K562 (cell line): Measurements from ENCODE around the gene HMOX2. TPM values are rescaled to one million over a fixed set of nuclear protein-coding genes. Genes with fewer than 3 reads are reported as not detected.
A peak's percentile ranks its signal among the peaks of the same experiment; 100 is the strongest.

Experiments
- BRCA1 ChIP-seq, 2 experiments: fragments of 450-650 bp in 1 of 2; sonication (generic) in 1 of 2; formaldehyde crosslinking in 1 of 2; IDR thresholded peaks; 2 replicates each; pipeline versions ENCODE4 v1.5.0 to v1.6.1; 2017 to 2020; ENCODE audit warnings: mild to moderate bottlenecking in 1 of 2, missing genetic modification reagents in 1 of 2
- BRF1 ChIP-seq: IDR thresholded peaks from 3 replicates; pipeline ENCODE4 v1.6.1; 2011; ENCODE audit warnings: borderline replicate concordance, mild to moderate bottlenecking; ENCODE audit not compliant: insufficient read length; ENCODE audit errors: extremely low read depth
- CBX2 ChIP-seq: fragments of 200-600 bp; sonication (generic); IDR thresholded peaks from one replicate; pipeline ENCODE4 v1.6.1; 2012; ENCODE audit warnings: mild to moderate bottlenecking, low read length, inconsistent platforms; ENCODE audit not compliant: insufficient read depth, poor library complexity, severe bottlenecking
- CREB3 ChIP-seq: fragments of 450-650 bp; conservative IDR thresholded peaks from 2 replicates; pipeline ENCODE4 v1.6.1; 2016; ENCODE audit warnings: missing genetic modification characterization, low read depth, mild to moderate bottlenecking, missing compliant biosample characterization, moderate library complexity
- NR2F6 ChIP-seq: fragments of 450-650 bp; formaldehyde crosslinking; IDR thresholded peaks from 2 replicates; pipeline ENCODE4 v1.4.0; 2020; ENCODE audit warnings: mild to moderate bottlenecking
- PHTF2 ChIP-seq: fragments of 250-450 bp; sonication (Bioruptor Pico); IDR thresholded peaks from 2 replicates; pipeline ENCODE4 v1.5.0; 2021; ENCODE audit warnings: mild to moderate bottlenecking
- RBM25 ChIP-seq: fragments of 200-400 bp; formaldehyde crosslinking; IDR thresholded peaks from 2 replicates; pipeline ENCODE4 v1.6.1; 2018; ENCODE audit warnings: low read length, low read depth, moderate library complexity; ENCODE audit not compliant: severe bottlenecking
- SMAD2 ChIP-seq: fragments of 150-350 bp; IDR thresholded peaks from 2 replicates; pipeline ENCODE4 v1.6.1; 2014; ENCODE audit warnings: low read depth, mild to moderate bottlenecking, low read length
- SMARCC2 ChIP-seq: fragments of 450-650 bp; IDR thresholded peaks from 2 replicates; pipeline ENCODE4 v1.6.1; 2017; ENCODE audit warnings: antibody characterized with exemption, moderate library complexity, mild to moderate bottlenecking, low read depth
- SOX6 ChIP-seq: fragments of 450-650 bp; IDR thresholded peaks from 2 replicates; pipeline ENCODE4 v1.6.1; 2014; ENCODE audit warnings: mild to moderate bottlenecking
- SP1 ChIP-seq: sonication (generic); formaldehyde crosslinking; IDR thresholded peaks from 2 replicates; pipeline ENCODE4 v1.8.1; 2022; ENCODE audit warnings: mild to moderate bottlenecking, missing genetic modification reagents
- THRA ChIP-seq: fragments of 450-650 bp; IDR thresholded peaks from 2 replicates; pipeline ENCODE4 v1.6.1; 2017; ENCODE audit warnings: mild to moderate bottlenecking, moderate library complexity
- ZNF274 ChIP-seq: IDR thresholded peaks from 2 replicates; pipeline ENCODE4 v1.6.1; 2011; ENCODE audit warnings: low read depth, mild to moderate bottlenecking, low read length, moderate library complexity, borderline replicate concordance
- ZNF592 ChIP-seq: fragments of 450-650 bp; IDR thresholded peaks from 2 replicates; pipeline ENCODE4 v1.6.1; 2017; ENCODE audit warnings: antibody characterized with exemption, mild to moderate bottlenecking
- polyA plus RNA-seq, 8 experiments: library from polyadenylated mRNA; depleted of rRNA in 4 of 8; stranded (reverse) in 5 of 8; unstranded in 3 of 8; fragments of >200 nt; fragmentation: Nextera tagmentation in 2 of 8; fragmentation: Illumina TruSeq in 1 of 8; extraction: Ambion mirVana in 2 of 8; extraction: Trizol in 1 of 8; gene quantifications; 2 replicates each; pipeline versions ENCODE4 v1.2.1 to v1.2.3, GENCODE V29; 2011 to 2014; ENCODE audit warnings: inconsistent platforms in 1 of 8, missing spikeins in 1 of 8
- total RNA-seq, 7 experiments: library from RNA; depleted of rRNA in 6 of 7; stranded (reverse); fragments of >200 nt in 6 of 7; fragmentation: Illumina TruSeq in 2 of 7; extraction: Trizol in 2 of 7; gene quantifications; 2 replicates each; pipeline versions ENCODE4 v1.2.1 to v1.2.3, GENCODE V29; 2011 to 2021; ENCODE audit warnings: low replicate concordance in 1 of 7
- TF ChIP-seq, protein P1 (sequence below): fragments of 450-650 bp; formaldehyde crosslinking; IDR thresholded peaks from 2 replicates; pipeline ENCODE4 v1.4.0; 2020; ENCODE audit warnings: mild to moderate bottlenecking, moderate library complexity
- TF ChIP-seq, protein P2 (sequence below): fragments of 250-450 bp; sonication (Bioruptor Pico); IDR thresholded peaks from 2 replicates; pipeline ENCODE4 v1.8.0; 2021; ENCODE audit warnings: moderate library complexity, mild to moderate bottlenecking, inconsistent platforms

HMOX2 gene
- total and polyA plus RNA-seq, 9 of the 15 experiments (the other 6 are each of a cell fraction or from before 2014, with no cell fraction given): 26.8 to 87.4 (median 57.4) TPM

GRCh38 chr16:4475880-4476788, at the start of gene HMOX2 (continued):
- no peak for TF ChIP-seq RBM25
- TF ChIP-seq ZNF274: no peak
- no peak for TF ChIP-seq ZNF592
- no peak for TF ChIP-seq SMARCC2
- TF ChIP-seq CREB3 (tag): no peak
- TF ChIP-seq SOX6: peak; percentile 59; the same call in 1 of the 2 replicates
- peak; percentile 98 for TF ChIP-seq SP1 (CRISPR knock-in tag)
- TF ChIP-seq, protein P1, sequence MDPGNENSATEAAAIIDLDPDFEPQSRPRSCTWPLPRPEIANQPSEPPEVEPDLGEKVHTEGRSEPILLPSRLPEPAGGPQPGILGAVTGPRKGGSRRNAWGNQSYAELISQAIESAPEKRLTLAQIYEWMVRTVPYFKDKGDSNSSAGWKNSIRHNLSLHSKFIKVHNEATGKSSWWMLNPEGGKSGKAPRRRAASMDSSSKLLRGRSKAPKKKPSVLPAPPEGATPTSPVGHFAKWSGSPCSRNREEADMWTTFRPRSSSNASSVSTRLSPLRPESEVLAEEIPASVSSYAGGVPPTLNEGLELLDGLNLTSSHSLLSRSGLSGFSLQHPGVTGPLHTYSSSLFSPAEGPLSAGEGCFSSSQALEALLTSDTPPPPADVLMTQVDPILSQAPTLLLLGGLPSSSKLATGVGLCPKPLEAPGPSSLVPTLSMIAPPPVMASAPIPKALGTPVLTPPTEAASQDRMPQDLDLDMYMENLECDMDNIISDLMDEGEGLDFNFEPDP (CRISPR knock-in tag): no peak
- TF ChIP-seq PHTF2 (CRISPR knock-in tag): no peak
- TF ChIP-seq, protein P2, sequence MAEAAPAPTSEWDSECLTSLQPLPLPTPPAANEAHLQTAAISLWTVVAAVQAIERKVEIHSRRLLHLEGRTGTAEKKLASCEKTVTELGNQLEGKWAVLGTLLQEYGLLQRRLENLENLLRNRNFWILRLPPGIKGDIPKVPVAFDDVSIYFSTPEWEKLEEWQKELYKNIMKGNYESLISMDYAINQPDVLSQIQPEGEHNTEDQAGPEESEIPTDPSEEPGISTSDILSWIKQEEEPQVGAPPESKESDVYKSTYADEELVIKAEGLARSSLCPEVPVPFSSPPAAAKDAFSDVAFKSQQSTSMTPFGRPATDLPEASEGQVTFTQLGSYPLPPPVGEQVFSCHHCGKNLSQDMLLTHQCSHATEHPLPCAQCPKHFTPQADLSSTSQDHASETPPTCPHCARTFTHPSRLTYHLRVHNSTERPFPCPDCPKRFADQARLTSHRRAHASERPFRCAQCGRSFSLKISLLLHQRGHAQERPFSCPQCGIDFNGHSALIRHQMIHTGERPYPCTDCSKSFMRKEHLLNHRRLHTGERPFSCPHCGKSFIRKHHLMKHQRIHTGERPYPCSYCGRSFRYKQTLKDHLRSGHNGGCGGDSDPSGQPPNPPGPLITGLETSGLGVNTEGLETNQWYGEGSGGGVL: no peak
- TF ChIP-seq SMAD2: no peak
- TF ChIP-seq CBX2: no peak
- TF ChIP-seq THRA: no peak
- TF ChIP-seq BRCA1 (IDR thresholded peaks at IDR 0.05): no peak
- TF ChIP-seq BRCA1 (CRISPR knock-in tag; IDR thresholded peaks at IDR 0.05): no peak
- TF ChIP-seq BRF1: no peak
- no peak for TF ChIP-seq NR2F6 (CRISPR knock-in tag)
